Sciatic nerve (tissue), 2 donors: ENCODE measurements around the gene AHCYL2. TPM values are rescaled to one million over a fixed set of nuclear protein-coding genes. Genes with fewer than 3 reads are reported as not detected.

Experiments used
- ATAC-seq: fragments of 200-7000 bp; cut with Tn5 transposase; one replicate; pipeline ENCODE4 v1.9.1; 2020; ENCODE audit warnings: mild to moderate bottlenecking, moderate library complexity
- DNase-seq: peaks from one replicate; pipeline ENCODE4 v3.0.0-alpha.2; 2020; ENCODE audit warnings: low spot score
- intact Hi-C: fragments of 100-400 bp; cut with DNase I; formaldehyde crosslinking; loops from one replicate; pipeline ENCODE4 v1.14.2; 2022
- total RNA-seq: library from RNA; stranded (reverse); fragmentation: NEBNext Ultra II Directional; extraction: Animal tissue kit (Norgen Biotek cat#: 25700); gene quantifications from one replicate; pipeline ENCODE4 v1.2.1, GENCODE V29; 2021
- donor health status: DM: no; HTN: no; CAD: no.
- donor health status: DM: no; HTN: no; CAD: no.

Gene AHCYL2
- 46.1 TPM for total RNA-seq

DNA sequence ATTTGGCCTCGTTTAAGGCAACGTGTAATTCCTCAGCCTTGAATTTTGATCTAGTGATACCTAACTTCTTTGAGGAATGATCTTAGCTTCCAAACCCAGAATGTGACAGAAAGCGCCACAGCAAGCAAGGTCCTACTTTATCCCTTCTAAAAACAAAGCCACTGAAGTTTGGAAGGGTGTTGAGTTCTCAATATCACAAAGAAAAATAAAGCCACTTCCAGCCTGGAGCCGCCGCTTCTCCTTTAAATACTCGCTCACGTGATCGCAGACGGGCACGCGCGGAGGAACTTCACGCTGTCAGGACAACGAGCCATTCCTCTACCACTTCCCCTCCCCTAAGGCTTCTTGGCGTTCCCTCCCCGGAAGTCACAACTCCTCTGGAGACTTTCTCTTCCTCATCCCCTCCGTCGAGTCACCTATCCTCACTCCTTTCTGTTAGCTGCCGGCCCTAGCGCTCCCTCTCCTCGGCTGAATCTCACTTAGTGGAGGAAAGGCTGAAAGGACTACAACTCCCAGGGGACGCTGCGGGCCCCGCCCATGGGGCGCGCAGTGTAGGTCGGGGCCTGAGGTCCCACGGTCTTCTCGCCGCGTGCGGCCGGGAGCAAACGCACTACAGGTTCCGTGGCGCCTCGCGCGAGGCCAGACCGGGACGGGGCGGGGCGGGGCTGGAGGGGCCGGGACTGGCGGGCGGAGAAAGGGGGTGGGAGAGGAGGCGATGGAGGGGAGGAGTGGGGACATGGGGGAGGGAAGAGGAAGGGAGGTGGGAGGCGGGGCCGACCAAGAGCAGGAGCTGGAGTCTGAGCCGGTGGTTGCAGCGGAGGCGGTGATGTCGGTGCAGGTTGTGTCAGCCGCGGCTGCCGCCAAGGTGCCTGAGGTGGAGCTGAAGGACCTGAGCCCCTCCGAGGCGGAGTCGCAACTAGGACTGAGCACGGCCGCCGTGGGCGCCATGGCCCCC lies at the start of gene AHCYL2:
TSS of gene AHCYL2 (plus strand) at position 780 of the 955 bp plus-strand sequence.
- DNase-seq (peak; percentile 98), ATAC-seq (peak; percentile 99)
- intact Hi-C loops, result loop anchor here (10.0 kb wide), 1 partner anchor 70 kb away; no protein-coding TSS in a partner anchor

- ATAC-seq, result no peak
- no peak for DNase-seq
- intact Hi-C loops, result no loop called here
Measured at GRCh38 chr7:129176916-129177710, 47.7 kb upstream of the AHCYL2 start.

GRCh38 chr7:129184981-129185670 lies 39.7 kb upstream of the AHCYL2 start:
- intact Hi-C loops, result no loop called here
- DNase-seq, result no peak
- ATAC-seq, result no peak

GRCh38 chr7:129186749-129187260 lies 38.0 kb upstream of the AHCYL2 start:
- ATAC-seq (no peak), DNase-seq (peak; percentile 8)
- intact Hi-C loops, result no loop called here

DNA sequence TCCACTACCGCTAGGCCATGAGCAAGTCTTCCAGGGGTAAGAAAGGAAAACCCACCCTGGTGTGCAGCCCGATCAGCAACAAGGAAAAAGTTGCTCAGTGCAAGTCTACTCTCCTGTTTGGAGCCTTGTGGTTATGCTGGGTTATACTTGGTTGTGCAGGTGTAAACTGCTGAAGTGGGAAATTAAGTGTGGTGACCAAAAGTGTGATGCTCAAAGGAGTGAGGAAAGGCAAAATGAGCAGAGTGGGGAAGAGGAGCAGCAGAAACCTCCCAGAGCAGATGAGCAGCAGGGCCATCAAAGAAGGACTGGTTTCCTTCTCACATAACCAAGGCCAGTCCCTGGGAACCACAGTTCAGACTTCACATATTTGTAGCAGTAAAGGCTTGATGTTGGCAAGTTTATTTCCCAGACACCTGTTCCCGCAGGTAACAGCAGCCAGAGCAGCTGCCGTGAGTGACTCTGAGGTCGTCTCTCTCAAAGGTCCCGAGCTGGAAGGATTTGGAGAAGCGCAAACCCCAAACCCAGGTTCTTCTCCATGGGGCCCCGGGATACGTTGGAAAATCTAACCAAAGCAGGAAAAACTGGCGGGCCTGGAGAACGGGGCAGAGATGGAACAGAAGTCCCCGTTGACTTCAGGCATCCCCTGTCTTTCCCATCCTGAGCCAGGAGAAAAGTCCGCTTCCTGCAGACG lies 37.0 kb upstream of the AHCYL2 start:
- no peak for DNase-seq

GRCh38 chr7:129188372-129188891 lies 36.4 kb upstream of the AHCYL2 start, which contains the start of gene SMO:
SMO (plus strand) TSS chr7:129188633; CDS start chr7:129189152, 519 bp downstream.
- intact Hi-C loops, result no loop called here
- peak; percentile 89 for ATAC-seq
- DNase-seq, result peak; percentile 72

More for the DNA sequence above, 37.0 kb upstream of the AHCYL2 start:
- no peak for ATAC-seq
- intact Hi-C loops, result no loop called here

GRCh38 chr7:129188892-129189660 lies 35.8 kb upstream of the AHCYL2 start:
- ATAC-seq (peak; percentile 63), DNase-seq (peak; percentile 57)

DNA sequence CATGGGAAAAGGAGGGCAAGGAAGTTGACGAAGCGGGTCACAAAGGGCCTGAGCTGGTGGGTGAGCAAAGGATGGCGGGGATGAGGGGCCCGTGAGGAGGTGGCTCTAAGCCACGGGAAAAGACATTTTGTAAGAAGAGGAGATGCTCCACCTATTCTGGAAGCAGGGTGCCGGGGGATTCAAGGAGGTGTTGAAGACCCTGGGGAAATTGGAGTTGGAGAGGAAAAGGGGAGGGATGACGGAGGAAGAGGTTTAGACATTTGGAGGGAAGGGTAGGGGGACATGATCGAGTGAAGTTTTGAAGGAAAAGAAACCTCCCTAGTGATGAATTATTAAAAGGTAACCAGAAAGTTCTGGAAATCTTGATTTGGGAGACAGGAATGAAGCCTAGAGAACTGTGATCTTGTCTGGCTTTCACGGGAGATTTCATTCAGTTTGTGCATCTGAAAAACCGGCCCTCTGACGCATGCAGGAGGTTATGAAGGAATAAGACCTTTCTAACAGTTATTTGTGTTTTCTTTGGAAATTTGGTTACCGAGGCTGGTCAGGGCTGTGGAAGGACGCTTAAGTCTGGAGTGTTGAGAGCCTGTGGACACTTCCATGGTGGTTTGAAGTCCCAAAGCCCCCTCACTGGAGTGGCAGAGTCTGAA lies 35.0 kb upstream of the AHCYL2 start:
- intact Hi-C loops, result no loop called here
- DNase-seq (no peak), ATAC-seq (peak; percentile 47)

More at GRCh38 chr7:129188892-129189660, 35.8 kb upstream of the AHCYL2 start:
- intact Hi-C loops, result no loop called here

- DNase-seq (no peak), ATAC-seq (no peak)
- intact Hi-C loops, result no loop called here
Measured at GRCh38 chr7:129191272-129191671, 33.6 kb upstream of the AHCYL2 start.

GRCh38 chr7:129193892-129194291 lies 30.9 kb upstream of the AHCYL2 start:
- intact Hi-C loops, result no loop called here
- no peak for ATAC-seq
- DNase-seq, result no peak

GRCh38 chr7:129197771-129198170 lies 27.1 kb upstream of the AHCYL2 start:
- no peak for DNase-seq
- no peak for ATAC-seq
- intact Hi-C loops, result no loop called here

DNA sequence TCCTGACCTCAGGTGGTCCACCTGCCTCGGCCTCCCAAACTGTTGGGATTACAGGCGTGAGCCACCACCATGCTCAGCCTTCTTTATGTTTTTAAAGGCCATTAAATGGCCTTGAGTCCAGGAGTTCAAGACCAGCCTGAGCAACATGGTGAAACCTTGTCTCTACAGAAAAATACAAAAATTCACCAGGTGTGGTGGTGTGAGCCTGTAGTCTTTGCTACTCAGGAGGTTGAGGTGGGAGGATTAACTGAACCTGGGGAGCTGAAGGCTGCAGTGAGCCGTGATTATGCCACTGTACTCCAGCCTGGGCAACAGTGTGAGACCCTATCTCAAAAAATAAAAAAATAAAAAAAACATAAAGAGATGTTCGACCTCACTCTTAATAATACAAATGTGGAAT lies 25.4 kb upstream of the AHCYL2 start:
- ATAC-seq (no peak), DNase-seq (no peak)
- intact Hi-C loops, result no loop called here

DNA sequence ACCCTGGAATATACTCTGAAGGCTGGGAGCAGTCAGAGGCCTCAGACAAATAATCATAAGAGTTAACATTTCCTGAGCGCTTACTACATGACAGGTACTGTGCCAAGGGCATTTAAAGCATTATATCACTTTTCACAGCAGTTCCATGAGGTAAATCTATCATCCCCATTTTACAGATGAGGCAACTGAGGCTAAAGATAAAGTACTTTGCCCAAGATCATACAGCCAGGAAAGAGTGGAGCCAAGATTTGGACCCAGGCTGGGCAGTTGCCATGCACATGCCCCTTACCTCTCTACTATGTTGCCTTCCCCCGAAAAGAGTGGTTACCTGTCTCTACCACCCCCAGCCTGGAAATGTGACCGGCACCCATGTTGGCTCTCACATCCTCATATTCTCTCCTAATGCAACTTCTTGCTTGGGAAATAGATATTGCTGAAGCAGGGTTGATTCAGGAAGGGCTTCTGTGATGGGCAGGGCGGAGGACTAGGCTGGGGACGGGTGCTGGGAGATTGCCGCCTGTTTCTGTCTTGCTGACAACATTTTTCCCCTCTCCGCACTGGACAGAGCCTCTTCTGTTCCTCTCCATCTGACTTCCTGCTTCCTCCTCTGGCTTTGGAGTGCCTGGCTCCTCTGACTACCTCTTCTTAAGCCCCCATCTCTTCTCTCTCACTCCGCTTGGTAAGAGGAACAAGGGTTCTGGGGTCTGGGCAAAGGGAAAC lies 22.6 kb upstream of the AHCYL2 start:
- DNase-seq (no peak), ATAC-seq (peak; percentile 69)
- intact Hi-C loops, result no loop called here

DNA sequence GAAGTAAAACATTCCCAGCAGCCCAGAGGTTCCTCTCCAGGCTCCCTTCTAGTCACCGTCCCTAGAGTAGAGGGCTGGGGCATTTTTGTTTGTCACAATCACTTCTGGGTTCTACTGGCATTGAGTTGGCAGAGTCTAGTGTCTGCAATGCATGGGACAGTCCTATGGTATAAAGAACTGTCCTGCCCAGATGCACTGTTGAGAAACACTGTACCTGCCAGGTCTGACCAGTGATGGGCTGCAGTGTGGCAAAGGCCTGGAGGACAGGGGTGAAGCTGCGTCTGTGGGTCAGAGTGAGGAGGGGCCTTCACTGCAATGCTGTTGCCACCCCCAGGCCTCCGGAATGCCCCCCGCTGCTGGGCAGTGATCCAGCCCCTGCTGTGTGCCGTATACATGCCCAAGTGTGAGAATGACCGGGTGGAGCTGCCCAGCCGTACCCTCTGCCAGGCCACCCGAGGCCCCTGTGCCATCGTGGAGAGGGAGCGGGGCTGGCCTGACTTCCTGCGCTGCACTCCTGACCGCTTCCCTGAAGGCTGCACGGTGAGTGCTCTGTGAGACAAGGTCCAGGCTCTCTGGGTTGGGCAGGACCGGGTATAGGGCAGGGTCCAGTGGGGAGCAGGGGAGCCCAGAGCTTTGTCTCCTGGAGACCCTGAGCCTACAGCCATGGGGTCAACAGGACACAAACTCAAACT lies 21.6 kb upstream of the AHCYL2 start:
- ATAC-seq (peak; percentile 38), DNase-seq (peak; percentile 45)
- intact Hi-C loops, result no loop called here

DNA sequence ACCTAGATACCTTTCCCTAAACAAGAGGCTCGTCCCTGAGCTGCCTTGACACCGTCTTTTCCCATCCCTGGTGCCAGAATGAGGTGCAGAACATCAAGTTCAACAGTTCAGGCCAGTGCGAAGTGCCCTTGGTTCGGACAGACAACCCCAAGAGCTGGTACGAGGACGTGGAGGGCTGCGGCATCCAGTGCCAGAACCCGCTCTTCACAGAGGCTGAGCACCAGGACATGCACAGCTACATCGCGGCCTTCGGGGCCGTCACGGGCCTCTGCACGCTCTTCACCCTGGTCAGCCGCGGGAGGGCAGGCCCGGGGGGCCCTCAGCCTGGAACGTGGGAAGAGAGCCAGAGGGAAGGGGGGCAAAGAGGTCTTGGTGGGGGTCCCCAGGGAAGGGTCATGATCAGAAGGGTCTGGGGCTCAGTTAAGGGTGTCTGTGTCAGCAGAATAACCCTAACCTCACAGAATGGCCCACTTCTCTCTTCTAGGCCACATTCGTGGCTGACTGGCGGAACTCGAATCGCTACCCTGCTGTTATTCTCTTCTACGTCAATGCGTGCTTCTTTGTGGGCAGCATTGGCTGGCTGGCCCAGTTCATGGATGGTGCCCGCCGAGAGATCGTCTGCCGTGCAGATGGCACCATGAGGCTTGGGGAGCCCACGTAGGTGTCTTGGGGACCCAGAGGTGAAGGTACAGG lies 19.6 kb upstream of the AHCYL2 start:
- ATAC-seq (no peak), DNase-seq (no peak)
- intact Hi-C loops, result no loop called here
